ENCODE measurements around the gene RASAL2. TPM values are rescaled to one million over a fixed set of nuclear protein-coding genes. Genes with fewer than 3 reads are reported as not detected.

RASAL2 gene
- total and polyA plus RNA-seq, 2 donors (not counting 1 experiment from before 2014, with no cell fraction given), result 0.12 TPM; not detected in 1

DNA sequence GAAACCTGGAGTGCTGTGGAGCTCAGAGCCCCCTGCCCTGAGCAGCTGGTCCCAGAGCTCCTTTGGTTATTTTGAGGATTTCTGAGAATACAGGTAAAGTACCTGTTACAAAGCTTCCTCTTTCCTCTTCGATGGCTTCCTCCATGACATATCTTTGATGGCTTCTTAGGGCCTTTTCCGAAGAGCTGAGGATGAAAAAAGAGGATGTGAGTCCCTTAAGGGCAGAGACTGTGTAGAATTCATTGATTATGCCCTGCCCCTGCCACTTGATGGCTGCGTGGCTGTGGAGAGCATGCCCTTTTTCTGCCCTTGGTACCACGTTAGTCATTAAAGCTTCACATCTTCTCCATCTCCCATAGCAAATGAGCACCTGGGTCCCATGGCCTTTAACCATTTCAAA, 433.2 kb downstream of the RASAL2 start:
- Histone ChIP-seq H3K4me3 (ENCODE audit: control extremely low read depth in 1 of 5, extremely low read depth in 1 of 5, insufficient read depth in 1 of 5, low read depth in 2 of 5, low read length in 4 of 5) (no peak overlapping the region), H3K79me2 (ENCODE audit: control insufficient read depth, insufficient read depth, low read length) (no peaks in the 10 kb centered on the region), H3K36me3 (replicated peaks in 1 of 2; ENCODE audit: control extremely low read depth in 1 of 2, control insufficient read depth in 1 of 2, extremely low read depth in 1 of 2, insufficient read depth in 2 of 2, low read length in 1 of 2) (no peaks in the 10 kb centered on the region), H3K27me3 (replicated peaks in 1 of 4; ENCODE audit: control extremely low read depth in 1 of 4, control insufficient read depth in 3 of 4, insufficient read depth in 4 of 4, low read length in 3 of 4) (no peaks in the 10 kb centered on the region), H3K4me2 (replicated peaks; ENCODE audit: low read depth, low read length, poor library complexity, severe bottlenecking) (no peak overlapping the region), H3K4me1 (ENCODE audit: control insufficient read depth in 2 of 2, insufficient read depth in 2 of 2, low read length in 2 of 2) (peaks cover 0 to 3% of the 10 kb centered on the region in 2 donors), H3K9ac (ENCODE audit: low read length) (no peak overlapping the region), H3K27ac (ENCODE audit: low read length in 2 of 2) (no peak overlapping the region), H2AFZ (ENCODE audit: insufficient read depth, low read depth, low read length, poor library complexity, severe bottlenecking) (no peak overlapping the region), H4K20me1 (ENCODE audit: control insufficient read depth, insufficient read depth, low read length, poor library complexity, severe bottlenecking) (no peaks in the 10 kb centered on the region), H3K9me3 (ENCODE audit: control extremely low read depth in 1 of 3, control insufficient read depth in 2 of 3, insufficient read depth in 1 of 3, low read length in 2 of 3) (peaks cover 0 to 4% (median 0%) of the 10 kb centered on the region in 3 donors)
- no peak overlapping the region for H3K4me3 Mint-ChIP-seq
- H3K9me3 Mint-ChIP-seq (ENCODE audit: insufficient read depth), result no peaks in the 10 kb centered on the region
- H3K4me1 Mint-ChIP-seq, result peaks cover under 1% of the 10 kb centered on the region
- TF ChIP-seq EZH2 (IDR thresholded peaks at IDR 0.05; ENCODE audit: borderline replicate concordance, insufficient read depth, low read depth, low read length, poor library complexity, severe bottlenecking), result no peak
- TF ChIP-seq CTCF (IDR thresholded peaks at IDR 0.05), result no peak
- ChIA-PET POLR2A (no interaction called here), CTCF (interaction anchor here (0.5 to 18.9 kb wide), 5 partner anchors 27 to 475 kb away, joined by 3 to 594 read pairs (median 3); no protein-coding TSS in a partner anchor)
- no peaks in the 10 kb centered on the region for H3K27me3 Mint-ChIP-seq
- ATAC-seq (ENCODE audit: low read depth), result no peak
- no peak overlapping the region for H3K27ac Mint-ChIP-seq
- no peak for DNase-seq
- intact Hi-C loops (cut with micrococcal nuclease), result no loop called here
- WGBS (ENCODE audit: insufficient coverage), result 80% methylated on average over 4 of the region's 4 CpGs

DNA sequence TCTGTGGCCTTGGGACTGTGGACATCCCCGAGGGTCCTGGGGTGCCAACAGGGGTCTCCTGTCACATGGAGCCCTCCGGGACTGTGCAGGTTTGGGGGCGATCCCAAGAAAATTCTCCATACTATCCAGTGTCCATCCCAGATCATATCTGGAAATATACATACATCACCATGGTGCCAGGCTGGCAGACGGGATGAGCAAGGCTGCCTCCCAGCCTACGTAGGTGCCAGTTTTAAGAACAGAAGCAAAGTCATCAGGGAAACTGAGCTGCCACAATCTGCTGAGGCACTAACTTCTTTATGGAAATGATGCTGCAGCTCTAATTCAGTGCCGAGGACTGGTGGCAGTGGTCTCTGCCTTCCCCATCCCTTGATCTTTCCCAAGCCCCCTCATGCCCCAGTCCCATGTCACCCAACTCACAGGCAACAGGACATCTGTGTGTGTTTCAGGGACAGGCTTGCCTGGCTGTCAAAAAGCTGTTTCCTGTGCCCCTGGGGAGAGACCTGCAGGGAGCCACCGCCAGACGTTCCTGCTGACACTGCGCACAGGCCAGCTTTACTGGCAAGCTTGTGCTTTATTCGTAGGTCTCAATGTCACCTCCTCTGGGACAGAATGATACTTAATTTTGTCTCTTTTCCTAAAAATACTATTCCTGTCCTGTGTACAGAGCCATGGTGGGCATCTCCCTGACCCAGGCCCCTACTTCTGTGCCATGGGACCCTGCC, 434.5 kb downstream of the RASAL2 start:
- no peak overlapping the region for H3K4me3 ChIP-seq (ENCODE audit: control extremely low read depth in 1 of 5, extremely low read depth in 1 of 5, insufficient read depth in 1 of 5, low read depth in 2 of 5, low read length in 4 of 5)
- H3K9me3 Mint-ChIP-seq (ENCODE audit: insufficient read depth), result no peaks in the 10 kb centered on the region
- H3K9me3 ChIP-seq (ENCODE audit: control extremely low read depth in 1 of 3, control insufficient read depth in 2 of 3, insufficient read depth in 1 of 3, low read length in 2 of 3), result peaks cover 0 to 4% (median 0%) of the 10 kb centered on the region in 3 donors
- WGBS (ENCODE audit: insufficient coverage), result 84% methylated on average over 9 of the region's 10 CpGs
- H4K20me1 ChIP-seq (ENCODE audit: control insufficient read depth, insufficient read depth, low read length, poor library complexity, severe bottlenecking), result no peaks in the 10 kb centered on the region
- no peak overlapping the region for H3K4me3 Mint-ChIP-seq
- no peak overlapping the region for H2AFZ ChIP-seq (ENCODE audit: insufficient read depth, low read depth, low read length, poor library complexity, severe bottlenecking)
- no peaks in the 10 kb centered on the region for H3K36me3 ChIP-seq (replicated peaks in 1 of 2; ENCODE audit: control extremely low read depth in 1 of 2, control insufficient read depth in 1 of 2, extremely low read depth in 1 of 2, insufficient read depth in 2 of 2, low read length in 1 of 2)
- no peak overlapping the region for H3K27ac ChIP-seq (ENCODE audit: low read length in 2 of 2)
- no peak overlapping the region for H3K27ac Mint-ChIP-seq
- ChIA-PET POLR2A (no interaction called here), CTCF (interaction anchor here (6.1 to 18.9 kb wide), 2 partner anchors 217 to 474 kb away, joined by 54 to 594 read pairs; no protein-coding TSS in a partner anchor)
- no peak for DNase-seq
- no peak overlapping the region for H3K4me2 ChIP-seq (replicated peaks; ENCODE audit: low read depth, low read length, poor library complexity, severe bottlenecking)
- peaks cover 0 to 9% of the 10 kb centered on the region in 2 donors for H3K4me1 ChIP-seq (ENCODE audit: control insufficient read depth in 2 of 2, insufficient read depth in 2 of 2, low read length in 2 of 2)
- TF ChIP-seq CTCF (IDR thresholded peaks at IDR 0.05) (no peak), EZH2 (IDR thresholded peaks at IDR 0.05; ENCODE audit: borderline replicate concordance, insufficient read depth, low read depth, low read length, poor library complexity, severe bottlenecking) (no peak)
- intact Hi-C loops (cut with micrococcal nuclease), result no loop called here
- no peak for ATAC-seq (ENCODE audit: low read depth)
- H3K9ac ChIP-seq (ENCODE audit: low read length), result no peak overlapping the region
- H3K27me3 Mint-ChIP-seq, result no peaks in the 10 kb centered on the region
- H3K27me3 ChIP-seq (replicated peaks in 1 of 4; ENCODE audit: control extremely low read depth in 1 of 4, control insufficient read depth in 3 of 4, insufficient read depth in 4 of 4, low read length in 3 of 4), result no peaks in the 10 kb centered on the region
- H3K79me2 ChIP-seq (ENCODE audit: control insufficient read depth, insufficient read depth, low read length), result no peaks in the 10 kb centered on the region
- peaks cover 4% of the 10 kb centered on the region for H3K4me1 Mint-ChIP-seq
